Fibroblast of lung (primary cell): Measurements from ENCODE around the gene PCDHGB2. TPM values are rescaled to one million over a fixed set of nuclear protein-coding genes. Genes with fewer than 3 reads are reported as not detected.

Source experiments
- DNase-seq, 2 donors: peaks; one replicate each; pipeline versions ENCODE4 v3.0.0 to v3.0.0-alpha.2; 2010; ENCODE audit warnings: low read depth in 2 of 2
- H2AFZ ChIP-seq: 2 replicates; pipeline ENCODE4 v1.5.1; 2012; ENCODE audit warnings: low read length, control low read depth, inconsistent platforms
- H3K27ac ChIP-seq: 2 replicates; pipeline ENCODE4 v1.5.1; 2011; ENCODE audit warnings: low read length, control low read depth; ENCODE audit not compliant: insufficient read depth
- H3K27me3 ChIP-seq: 2 replicates; pipeline ENCODE4 v1.5.1; 2011; ENCODE audit warnings: mild to moderate bottlenecking, low read length; ENCODE audit not compliant: control insufficient read depth, insufficient read depth
- H3K36me3 ChIP-seq: 2 replicates; pipeline ENCODE4 v1.5.1; 2011; ENCODE audit warnings: low read length; ENCODE audit not compliant: control insufficient read depth, insufficient read depth
- H3K4me1 ChIP-seq: 2 replicates; pipeline ENCODE4 v1.5.1; 2011; ENCODE audit warnings: low read length; ENCODE audit not compliant: control insufficient read depth, insufficient read depth; ENCODE audit errors: extremely low read depth
- H3K4me2 ChIP-seq: 2 replicates; pipeline ENCODE4 v1.5.1; 2011; ENCODE audit warnings: low read length, control low read depth; ENCODE audit not compliant: insufficient read depth; ENCODE audit errors: extremely low read depth
- H3K4me3 ChIP-seq, 4 experiments: fragments of 200-600 bp in 1 of 4; sonication (generic) in 1 of 4; replicated peaks in 1 of 4; 2 replicates each; pipeline ENCODE4 v1.5.1; 2011 to 2016; ENCODE audit warnings: low read length in 4 of 4, low read depth in 3 of 4, mild to moderate bottlenecking in 3 of 4, control low read depth in 2 of 4, inconsistent platforms in 1 of 4, mixed read lengths in 1 of 4; ENCODE audit not compliant: insufficient read depth in 1 of 4; ENCODE audit errors: control extremely low read depth in 1 of 4
- H3K79me2 ChIP-seq: 2 replicates; pipeline ENCODE4 v1.5.1; 2012; ENCODE audit warnings: mild to moderate bottlenecking, low read length, inconsistent platforms; ENCODE audit not compliant: control insufficient read depth, insufficient read depth
- H3K9ac ChIP-seq: 2 replicates; pipeline ENCODE4 v1.5.1; 2011; ENCODE audit warnings: mild to moderate bottlenecking, low read length, control low read depth; ENCODE audit not compliant: insufficient read depth
- H3K9me3 ChIP-seq: 2 replicates; pipeline ENCODE4 v1.5.1; 2012; ENCODE audit warnings: low read depth, low read length; ENCODE audit not compliant: control insufficient read depth, insufficient read depth
- H4K20me1 ChIP-seq: 2 replicates; pipeline ENCODE4 v1.5.1; 2011; ENCODE audit warnings: low read length; ENCODE audit not compliant: control insufficient read depth, insufficient read depth; ENCODE audit errors: extremely low read depth
- EZH2 ChIP-seq: IDR thresholded peaks from 2 replicates; pipeline ENCODE4 v1.5.1; 2012; ENCODE audit warnings: low read length, control low read depth, mild to moderate bottlenecking; ENCODE audit errors: missing control alignments
- polyA plus RNA-seq, 2 donors: library from polyadenylated mRNA; depleted of rRNA in 1 of 2; stranded (reverse) in 1 of 2; unstranded in 1 of 2; fragments of >200 nt; gene quantifications; 2 replicates each; pipeline ENCODE4 v1.2.1, GENCODE V29; 2011 to 2012; ENCODE audit warnings: missing spikeins in 1 of 2
- total RNA-seq: library from RNA; depleted of rRNA; stranded (reverse); fragments of >200 nt; gene quantifications from 2 replicates; pipeline ENCODE4 v1.2.1, GENCODE V29; 2014
- TF ChIP-seq, protein P1 (sequence below), 2 donors: IDR thresholded peaks in 1 of 2; conservative IDR thresholded peaks in 1 of 2; 1 replicate in 1 of 2; 2 replicates in 1 of 2; pipeline ENCODE4 v1.5.1; 2011 to 2012; ENCODE audit warnings: low read length in 2 of 2, control low read depth in 1 of 2, inconsistent platforms in 1 of 2, low read depth in 1 of 2, mild to moderate bottlenecking in 1 of 2

PCDHGB2 gene
- total and polyA plus RNA-seq, 2 donors (not counting 1 experiment from before 2014, with no cell fraction given): 4.6 to 5.7 TPM

DNA sequence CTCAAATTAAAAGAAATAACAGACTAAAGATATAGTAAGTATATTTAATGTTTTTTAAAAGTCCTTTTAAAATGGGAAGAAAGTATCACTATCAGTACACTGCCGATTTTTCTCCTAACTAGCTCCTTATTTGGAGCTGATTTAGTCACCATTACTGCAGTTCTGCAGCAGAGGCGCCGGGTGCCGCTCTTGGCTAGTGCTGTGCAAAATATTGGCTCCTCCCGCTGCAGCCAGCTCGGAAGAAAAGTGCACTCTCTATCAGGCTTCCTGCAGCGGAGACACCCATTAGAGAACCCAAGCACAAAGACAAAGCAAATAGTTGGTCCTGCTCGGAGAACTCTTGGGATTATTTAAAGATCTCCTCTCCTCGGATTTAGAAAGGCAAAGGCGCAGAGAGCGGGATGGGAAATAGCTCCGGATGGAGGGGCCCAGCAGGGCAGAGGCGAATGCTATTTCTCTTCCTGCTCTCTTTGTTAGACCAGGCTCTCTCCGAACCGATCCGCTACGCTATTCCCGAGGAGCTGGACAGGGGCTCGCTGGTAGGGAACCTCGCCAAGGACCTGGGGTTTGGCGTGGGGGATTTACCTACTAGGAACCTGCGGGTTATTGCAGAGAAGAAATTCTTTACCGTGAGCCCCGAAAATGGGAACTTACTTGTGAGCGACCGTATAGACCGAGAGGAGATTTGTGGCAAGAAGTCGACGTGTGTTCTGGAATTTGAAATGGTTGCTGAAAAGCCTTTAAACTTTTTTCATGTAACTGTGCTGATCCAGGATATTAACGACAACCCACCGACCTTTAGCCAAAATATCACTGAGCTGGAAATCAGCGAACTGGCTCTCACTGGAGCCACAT, 10.4 kb downstream of the PCDHGB2 start, which contains the start of gene PCDHGB3:
Gene PCDHGB3 (plus strand): TSS at position 249 of the 855 bp plus-strand sequence. CDS start 153 bp downstream, at position 402.
- peaks cover 16% of the 10 kb centered on the region for H3K27me3 ChIP-seq
- TF ChIP-seq, protein P1, sequence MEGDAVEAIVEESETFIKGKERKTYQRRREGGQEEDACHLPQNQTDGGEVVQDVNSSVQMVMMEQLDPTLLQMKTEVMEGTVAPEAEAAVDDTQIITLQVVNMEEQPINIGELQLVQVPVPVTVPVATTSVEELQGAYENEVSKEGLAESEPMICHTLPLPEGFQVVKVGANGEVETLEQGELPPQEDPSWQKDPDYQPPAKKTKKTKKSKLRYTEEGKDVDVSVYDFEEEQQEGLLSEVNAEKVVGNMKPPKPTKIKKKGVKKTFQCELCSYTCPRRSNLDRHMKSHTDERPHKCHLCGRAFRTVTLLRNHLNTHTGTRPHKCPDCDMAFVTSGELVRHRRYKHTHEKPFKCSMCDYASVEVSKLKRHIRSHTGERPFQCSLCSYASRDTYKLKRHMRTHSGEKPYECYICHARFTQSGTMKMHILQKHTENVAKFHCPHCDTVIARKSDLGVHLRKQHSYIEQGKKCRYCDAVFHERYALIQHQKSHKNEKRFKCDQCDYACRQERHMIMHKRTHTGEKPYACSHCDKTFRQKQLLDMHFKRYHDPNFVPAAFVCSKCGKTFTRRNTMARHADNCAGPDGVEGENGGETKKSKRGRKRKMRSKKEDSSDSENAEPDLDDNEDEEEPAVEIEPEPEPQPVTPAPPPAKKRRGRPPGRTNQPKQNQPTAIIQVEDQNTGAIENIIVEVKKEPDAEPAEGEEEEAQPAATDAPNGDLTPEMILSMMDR (conservative IDR thresholded peaks at IDR 0.05 in 1 of 2, IDR thresholded peaks at IDR 0.05 in 1 of 2; ENCODE audit: low read depth in 1 of 2, low read length in 2 of 2): peak; percentile 44 to 47
- no peak for TF ChIP-seq EZH2
- no peaks in the 10 kb centered on the region for H3K79me2 ChIP-seq
- peaks cover 2% of the 10 kb centered on the region for H3K9me3 ChIP-seq
- no peaks in the 10 kb centered on the region for H3K4me1 ChIP-seq
- peak; percentile 53 to 70 for DNase-seq
- H2AFZ ChIP-seq: peak within 1 kb of the TSS; percentile 30
- peak within 1 kb of the TSS; percentile 59 for H3K4me2 ChIP-seq
- peak within 1 kb of the TSS; percentile 7 for H3K9ac ChIP-seq
- H4K20me1 ChIP-seq: no peaks in the 10 kb centered on the region
- H3K27ac ChIP-seq: no peak within 1 kb of the TSS
- H3K4me3 ChIP-seq: peak within 1 kb of the TSS; percentile 25 to 48 (median 38)
- H3K36me3 ChIP-seq: no peaks in the 10 kb centered on the region

GRCh38 chr5:141371572-141372475, 12.0 kb downstream of the PCDHGB2 start:
- Histone ChIP-seq H2AFZ (no peak overlapping the region), H3K4me2 (no peak overlapping the region), H4K20me1 (no peaks in the 10 kb centered on the region), H3K27ac (no peak overlapping the region), H3K36me3 (no peaks in the 10 kb centered on the region), H3K4me3 (no peak overlapping the region), H3K9ac (no peak overlapping the region), H3K4me1 (no peaks in the 10 kb centered on the region), H3K9me3 (peaks cover 2% of the 10 kb centered on the region), H3K79me2 (no peaks in the 10 kb centered on the region), H3K27me3 (peaks cover 8% of the 10 kb centered on the region)
- TF ChIP-seq EZH2: no peak
- TF ChIP-seq, protein P1 (conservative IDR thresholded peaks at IDR 0.05 in 1 of 2, IDR thresholded peaks at IDR 0.05 in 1 of 2; ENCODE audit: low read depth in 1 of 2, low read length in 2 of 2): no peak
- no peak for DNase-seq
